GM21737 (cell line): ENCODE data around the gene SH3PXD2B.

Source experiments
- ATAC-seq: cut with Tn5 transposase; IDR thresholded peaks from one replicate; pipeline ENCODE4 v1.9.1; 2021; ENCODE audit warnings: mild to moderate bottlenecking, moderate library complexity; ENCODE audit not compliant: unreplicated experiment

The SH3PXD2B gene

GRCh38 chr5:172437445-172438318 is 16.6 kb downstream of the SH3PXD2B start:
- no peak for ATAC-seq

DNA sequence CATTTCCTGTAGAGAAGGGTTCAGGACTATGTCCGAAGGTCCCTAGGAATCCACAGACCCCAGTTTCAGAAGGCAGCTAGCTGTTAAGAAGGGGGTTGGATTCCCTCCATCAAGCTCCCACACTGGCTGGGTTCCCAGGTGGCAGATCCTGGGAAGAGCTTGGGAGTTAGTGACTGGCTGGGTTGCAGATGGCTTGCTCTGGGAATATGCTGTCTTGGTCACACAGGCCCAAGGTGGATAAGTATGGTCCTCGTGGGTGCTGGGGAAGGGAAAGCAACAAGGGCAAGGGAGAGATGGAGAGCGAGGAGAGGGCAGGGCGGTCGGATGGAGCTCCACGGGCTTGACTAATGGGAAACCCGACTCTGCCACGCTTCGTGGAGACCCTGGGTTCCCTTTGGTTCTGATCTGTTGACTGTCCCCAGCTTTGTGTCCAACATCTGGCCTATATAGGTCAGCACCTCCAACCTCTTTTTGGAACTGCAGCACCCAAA is 17.4 kb downstream of the SH3PXD2B start:
- ATAC-seq, result no peak

DNA sequence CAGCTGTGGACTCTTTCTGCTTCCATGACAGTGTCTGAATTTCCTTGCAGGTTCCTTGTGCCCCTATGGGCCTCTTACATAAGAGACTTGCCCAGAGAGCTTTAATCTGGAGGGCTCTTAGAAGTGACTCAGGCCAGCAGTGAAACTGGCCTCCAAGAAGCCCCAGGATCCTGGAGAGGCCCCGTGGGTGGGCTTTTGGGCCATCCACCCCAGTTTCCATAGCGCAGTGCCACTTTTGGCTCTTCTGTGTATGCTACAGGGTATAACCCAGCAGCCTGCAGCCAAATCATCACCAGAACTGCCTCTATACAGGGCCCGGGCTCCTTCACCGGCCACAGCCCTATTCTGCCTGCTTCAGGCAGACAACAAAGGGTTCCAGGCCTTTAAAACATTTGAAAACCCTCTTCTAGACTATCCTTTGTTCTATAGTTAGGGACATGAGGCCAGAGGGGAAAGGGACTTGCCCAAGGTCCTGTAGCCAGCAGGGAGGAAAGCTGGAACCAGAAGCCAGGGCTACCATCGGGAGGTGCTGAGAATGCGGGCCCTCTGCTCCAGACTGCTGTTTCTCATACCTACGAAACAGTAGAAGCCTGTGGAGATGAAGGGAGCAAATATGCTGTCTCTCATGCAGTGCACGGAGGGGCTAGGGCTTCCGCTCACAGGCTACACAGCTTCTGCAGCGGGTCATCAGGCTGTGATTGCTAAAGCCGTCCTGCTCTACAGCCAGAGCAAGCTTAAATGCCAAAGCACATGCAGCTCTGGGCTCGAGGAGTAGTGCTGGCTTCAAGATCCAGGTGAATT is 18.0 kb downstream of the SH3PXD2B start:
- no peak for ATAC-seq

DNA sequence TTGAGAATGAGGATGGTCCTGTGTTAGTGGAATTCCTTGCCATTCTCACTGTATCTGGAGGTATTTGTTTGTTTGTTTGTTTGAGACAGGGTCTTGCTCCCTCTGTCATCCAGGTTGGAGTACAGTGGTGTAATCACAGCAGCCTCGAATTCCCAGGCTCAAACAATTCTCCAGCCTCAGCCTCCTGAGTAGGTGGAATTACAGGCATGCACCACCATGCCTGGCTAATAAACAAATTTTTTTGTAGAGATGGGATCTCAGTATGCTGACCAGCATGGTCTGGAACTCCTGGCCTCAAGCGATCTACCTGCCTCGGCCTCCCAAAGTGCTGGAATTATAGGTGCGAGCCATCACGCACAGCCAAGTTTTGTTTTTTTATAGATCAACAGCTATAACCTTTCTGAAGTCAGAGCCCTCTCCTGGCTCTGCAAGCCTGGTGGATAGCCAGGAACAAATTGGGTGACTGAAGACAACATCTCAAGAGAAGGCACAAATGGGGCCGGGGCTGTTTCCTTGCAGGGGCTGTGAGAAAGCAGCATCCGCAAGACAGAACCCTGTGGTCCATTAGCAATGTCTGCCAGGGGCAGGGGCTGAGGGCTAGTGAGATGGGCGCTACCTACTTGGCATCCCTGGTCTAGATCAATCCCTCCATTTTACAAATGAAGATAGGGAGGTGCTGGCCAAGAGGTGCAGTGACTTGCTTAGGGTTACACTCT is 18.8 kb downstream of the SH3PXD2B start:
- ATAC-seq, result no peak

GRCh38 chr5:172434251-172434650 is 20.1 kb downstream of the SH3PXD2B start:
- no peak for ATAC-seq

- ATAC-seq, result no peak
Measured at GRCh38 chr5:172433513-172433912, 20.8 kb downstream of the SH3PXD2B start.

DNA sequence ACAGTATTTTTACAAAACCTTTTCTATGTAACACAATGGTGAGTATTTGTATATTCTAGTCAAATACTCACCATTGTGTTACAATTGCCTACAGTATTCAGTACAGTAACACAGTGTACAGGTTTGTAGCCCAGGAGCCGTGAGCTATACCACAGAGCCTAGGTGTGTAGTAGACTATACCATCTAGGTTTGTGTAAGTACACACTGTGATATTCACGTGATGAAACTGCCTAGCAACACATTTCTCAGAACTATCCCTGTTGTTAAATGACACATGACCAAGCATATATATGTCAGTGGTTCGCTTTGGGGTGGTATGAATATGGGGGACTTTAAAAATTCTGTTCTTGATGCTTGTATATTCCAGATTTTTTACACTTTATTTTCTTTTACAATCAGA is 21.3 kb downstream of the SH3PXD2B start:
- ATAC-seq, result no peak

- ATAC-seq, result no peak
Measured at GRCh38 chr5:172430354-172430753, 24.0 kb downstream of the SH3PXD2B start.

- no peak for ATAC-seq
Measured at GRCh38 chr5:172429201-172429940, 25.0 kb downstream of the SH3PXD2B start.

DNA sequence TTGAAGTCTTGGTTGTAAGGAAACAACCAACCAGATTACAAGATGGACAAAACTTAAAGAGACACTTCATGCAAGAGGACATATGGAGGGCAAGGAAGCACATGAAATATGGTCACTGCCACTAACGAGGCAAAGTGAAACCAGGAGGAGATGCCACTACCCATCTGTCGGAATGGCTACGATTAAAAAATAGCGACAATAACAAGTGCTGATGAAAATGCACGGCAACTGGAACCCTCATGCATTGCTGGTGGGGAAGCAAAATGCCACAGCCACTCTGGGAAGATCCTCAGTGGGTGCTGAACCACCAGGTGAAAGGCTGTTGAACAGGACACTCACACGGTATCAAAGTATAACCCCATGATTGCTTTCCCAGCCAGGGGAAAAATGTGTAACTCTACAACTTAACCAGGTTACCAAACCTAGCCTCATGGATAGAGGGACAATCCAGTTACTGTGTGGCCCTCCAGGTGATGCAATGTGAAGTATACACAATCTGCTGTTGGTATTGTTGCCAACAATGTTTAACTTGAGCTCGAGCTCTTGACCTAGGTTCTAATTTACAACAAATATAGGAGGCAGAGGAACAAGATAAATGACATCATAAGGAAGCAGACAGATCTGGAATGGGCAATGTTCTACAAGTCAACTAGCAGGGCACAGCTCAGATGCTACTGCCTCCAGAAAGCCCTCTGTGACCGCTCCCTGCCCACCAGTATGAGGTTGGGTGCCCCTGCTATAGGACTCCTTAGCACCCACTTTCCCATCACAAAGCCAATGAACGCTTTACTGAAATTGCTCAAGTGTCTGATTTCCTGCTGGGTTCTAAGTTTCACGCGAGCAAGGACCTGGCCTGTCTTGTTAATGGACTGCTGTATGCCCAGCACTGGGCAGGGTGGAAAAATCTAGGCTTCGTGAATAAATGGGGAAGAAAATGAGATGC is 25.8 kb downstream of the SH3PXD2B start:
- no peak for ATAC-seq

DNA sequence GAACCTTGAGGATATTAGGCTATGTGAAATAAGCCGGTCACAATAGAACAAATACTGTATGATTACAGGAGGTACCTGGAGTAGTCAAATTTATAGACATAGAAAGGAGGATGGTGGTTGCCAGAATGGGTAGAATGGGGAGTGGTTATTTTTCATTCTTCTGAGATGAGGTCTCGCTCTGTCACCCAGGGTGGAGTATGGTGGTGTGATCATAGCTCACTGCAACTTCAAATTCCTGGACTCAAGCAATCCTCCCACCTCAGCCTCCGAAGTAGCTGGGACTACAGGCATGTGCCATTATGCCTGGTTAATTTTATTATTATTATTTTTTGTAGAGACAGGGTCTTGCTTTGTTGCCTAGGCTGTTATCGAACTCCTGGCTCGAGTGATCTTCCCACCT is 27.1 kb downstream of the SH3PXD2B start:
- no peak for ATAC-seq

- ATAC-seq, result no peak
Measured at GRCh38 chr5:172426086-172426485, 28.2 kb downstream of the SH3PXD2B start.

- no peak for ATAC-seq
Measured at GRCh38 chr5:172425402-172425801, 28.9 kb downstream of the SH3PXD2B start.

GRCh38 chr5:172424808-172425207 is 29.5 kb downstream of the SH3PXD2B start:
- no peak for ATAC-seq

- ATAC-seq, result no peak
Measured at GRCh38 chr5:172424111-172424490, 30.2 kb downstream of the SH3PXD2B start.

DNA sequence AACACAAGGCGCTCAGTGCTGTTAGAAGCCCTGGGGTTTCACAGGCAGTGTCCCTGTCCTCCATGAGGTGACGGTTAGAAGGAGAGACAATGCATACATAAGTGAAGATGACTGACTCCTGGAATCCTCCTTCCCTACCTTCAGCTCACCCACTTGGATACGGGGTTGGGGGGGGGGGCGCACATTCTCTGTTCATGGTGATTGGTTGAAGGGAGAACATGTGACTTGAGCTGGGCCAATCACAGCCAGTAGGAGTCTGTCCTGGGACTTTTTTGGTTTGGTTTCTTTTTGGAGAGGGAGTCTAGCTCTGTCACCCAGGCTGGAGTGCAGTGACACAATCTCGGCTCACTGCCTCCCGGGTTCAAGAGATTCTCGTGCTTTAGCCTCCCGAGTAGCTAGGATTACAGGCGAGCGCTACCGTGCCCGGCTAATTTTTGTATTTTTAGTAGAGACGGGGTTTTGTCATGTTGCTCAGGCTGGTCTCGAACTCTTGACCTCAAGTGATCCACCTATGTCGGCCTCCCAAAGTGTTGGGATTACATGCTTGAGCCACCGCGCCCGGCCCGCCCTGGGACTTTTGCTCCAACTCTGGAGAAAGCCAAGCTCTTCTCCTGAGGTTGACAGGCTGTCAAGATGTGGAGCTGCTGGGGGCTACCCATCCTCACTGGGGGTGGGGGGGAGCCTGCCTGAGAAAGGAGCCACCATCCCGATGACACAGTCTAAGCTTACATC is 30.8 kb downstream of the SH3PXD2B start:
- no peak for ATAC-seq

DNA sequence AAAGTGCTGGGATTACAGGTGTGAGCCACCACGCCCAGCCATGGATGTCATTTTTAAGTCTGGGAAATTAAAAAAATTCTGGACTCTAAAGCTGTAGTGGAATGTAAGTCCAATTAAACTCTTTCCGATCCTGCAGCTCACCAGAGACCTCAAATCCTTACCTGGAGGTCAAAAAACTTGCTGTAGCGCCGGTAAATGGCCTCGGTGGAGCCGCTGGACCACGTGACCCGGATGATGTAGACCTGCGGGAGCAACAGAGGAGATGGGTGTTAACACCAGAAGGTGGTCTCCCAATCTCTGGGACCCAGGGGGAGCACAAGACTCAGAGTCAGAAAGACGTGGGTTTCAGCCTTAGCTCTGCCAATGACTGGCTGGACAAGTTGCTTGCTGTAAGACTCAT is 32.1 kb downstream of the SH3PXD2B start:
- ATAC-seq, result no peak

- ATAC-seq, result no peak
Measured at GRCh38 chr5:172421020-172421419, 33.3 kb downstream of the SH3PXD2B start.
